ENCODE data around the gene PSMD6. TPM values are rescaled to one million over a fixed set of nuclear protein-coding genes. Genes with fewer than 3 reads are reported as not detected.

Gene PSMD6
- total RNA-seq, 1 donor from 2014 or later = 90.2 TPM

- no peak for DNase-seq
These were observed 46.5 kb downstream of the PSMD6 start for GRCh38 chr3:63976872-63977200.

GRCh38 chr3:63976161-63976871 is 47.0 kb downstream of the PSMD6 start:
- DNase-seq = no peak

- peak; percentile 23 for DNase-seq
These were observed 47.6 kb downstream of the PSMD6 start for GRCh38 chr3:63975723-63976122.

GRCh38 chr3:63974451-63974850 is 48.8 kb downstream of the PSMD6 start:
- DNase-seq = no peak

GRCh38 chr3:63973406-63973805 is 49.9 kb downstream of the PSMD6 start:
- no peak for DNase-seq

- DNase-seq = no peak
These were observed 50.3 kb downstream of the PSMD6 start for GRCh38 chr3:63972987-63973386.

- DNase-seq = no peak
These were observed 51.1 kb downstream of the PSMD6 start for GRCh38 chr3:63972196-63972595.

- DNase-seq = no peak
These were observed 52.4 kb downstream of the PSMD6 start for GRCh38 chr3:63970631-63971475.

- DNase-seq = no peak
These were observed 53.4 kb downstream of the PSMD6 start for GRCh38 chr3:63969876-63970275.

GRCh38 chr3:63968612-63969350 is 54.5 kb downstream of the PSMD6 start:
- DNase-seq = no peak

GRCh38 chr3:63967675-63968611 is 55.4 kb downstream of the PSMD6 start:
- peak; percentile 26 for DNase-seq

GRCh38 chr3:63966871-63967270 is 56.4 kb downstream of the PSMD6 start:
- no peak for DNase-seq

- no peak for DNase-seq
These were observed 57.3 kb downstream of the PSMD6 start for GRCh38 chr3:63966007-63966406.

- no peak for DNase-seq
These were observed 58.4 kb downstream of the PSMD6 start for GRCh38 chr3:63964681-63965485.

GRCh38 chr3:63963496-63963895 is 59.8 kb downstream of the PSMD6 start:
- no peak for DNase-seq

GRCh38 chr3:63961891-63962290 is 61.4 kb downstream of the PSMD6 start:
- DNase-seq = peak; percentile 70

Other genes with a start within 250 kb of the PSMD6 start
- not detected in 2 replicates for gene C3orf49, start 204.2 kb downstream of the PSMD6 start, total RNA-seq
- gene THOC7, start 159.7 kb downstream of the PSMD6 start, total RNA-seq = 41.9 and 61.8 TPM in 2 replicates
- 9.0 and 13.6 TPM in 2 replicates for gene ATXN7, start 159.6 kb downstream of the PSMD6 start, total RNA-seq
- not detected in 2 replicates for gene SCAANT1, start 111.1 kb downstream of the PSMD6 start, total RNA-seq
- gene PRICKLE2, start 202.0 kb upstream of the PSMD6 start, total RNA-seq = 2.5 and 3.2 TPM in 2 replicates